Measurements from ENCODE around the gene TCFL5.
A peak's percentile ranks its signal among the peaks of the same experiment; 100 is the strongest.

The TCFL5 gene

GRCh38 chr20:62841705-62842212 is 19.9 kb downstream of the TCFL5 start:
- no peak for DNase-seq (ENCODE audit: low read depth)
- no peak overlapping the region for H3K4me3 ChIP-seq (ENCODE audit: low read depth, low read length)
- no peak for TF ChIP-seq POLR2A (IDR thresholded peaks at IDR 0.05; ENCODE audit: extremely low read depth, insufficient read length)
- TF ChIP-seq CTCF (IDR thresholded peaks at IDR 0.05; ENCODE audit: low read depth, low read length) = no peak
- no peak for TF ChIP-seq MYC (IDR thresholded peaks at IDR 0.05; ENCODE audit: low read depth, low read length)
- no peak for TF ChIP-seq MAX (IDR thresholded peaks at IDR 0.05; ENCODE audit: low read depth, low read length)

GRCh38 chr20:62840244-62841197 is 21.1 kb downstream of the TCFL5 start:
- no peak overlapping the region for H3K4me3 ChIP-seq (ENCODE audit: low read depth, low read length)
- no peak for TF ChIP-seq MAX (IDR thresholded peaks at IDR 0.05; ENCODE audit: low read depth, low read length)
- no peak for TF ChIP-seq CTCF (IDR thresholded peaks at IDR 0.05; ENCODE audit: low read depth, low read length)
- TF ChIP-seq MYC (IDR thresholded peaks at IDR 0.05; ENCODE audit: low read depth, low read length) = no peak
- no peak for TF ChIP-seq POLR2A (IDR thresholded peaks at IDR 0.05; ENCODE audit: extremely low read depth, insufficient read length)
- no peak for DNase-seq (ENCODE audit: low read depth)

- TF ChIP-seq MYC (IDR thresholded peaks at IDR 0.05; ENCODE audit: low read depth, low read length) (no peak), CTCF (IDR thresholded peaks at IDR 0.05; ENCODE audit: low read depth, low read length) (no peak), POLR2A (IDR thresholded peaks at IDR 0.05; ENCODE audit: extremely low read depth, insufficient read length) (no peak), MAX (IDR thresholded peaks at IDR 0.05; ENCODE audit: low read depth, low read length) (no peak)
- no peak for DNase-seq (ENCODE audit: low read depth)
- H3K4me3 ChIP-seq (ENCODE audit: low read depth, low read length) = no peak overlapping the region
Observed at GRCh38 chr20:62839816-62840215, 21.8 kb downstream of the TCFL5 start.

- TF ChIP-seq MYC (IDR thresholded peaks at IDR 0.05; ENCODE audit: low read depth, low read length) = no peak
- no peak for TF ChIP-seq MAX (IDR thresholded peaks at IDR 0.05; ENCODE audit: low read depth, low read length)
- no peak for TF ChIP-seq CTCF (IDR thresholded peaks at IDR 0.05; ENCODE audit: low read depth, low read length)
- no peak for TF ChIP-seq POLR2A (IDR thresholded peaks at IDR 0.05; ENCODE audit: extremely low read depth, insufficient read length)
- DNase-seq (ENCODE audit: low read depth) = no peak
- H3K4me3 ChIP-seq (ENCODE audit: low read depth, low read length) = no peak overlapping the region
Observed at GRCh38 chr20:62839261-62839660, 22.4 kb downstream of the TCFL5 start.

- no peak for TF ChIP-seq CTCF (IDR thresholded peaks at IDR 0.05; ENCODE audit: low read depth, low read length)
- TF ChIP-seq POLR2A (IDR thresholded peaks at IDR 0.05; ENCODE audit: extremely low read depth, insufficient read length) = no peak
- TF ChIP-seq MAX (IDR thresholded peaks at IDR 0.05; ENCODE audit: low read depth, low read length) = no peak
- TF ChIP-seq MYC (IDR thresholded peaks at IDR 0.05; ENCODE audit: low read depth, low read length) = no peak
- H3K4me3 ChIP-seq (ENCODE audit: low read depth, low read length) = no peak overlapping the region
- DNase-seq (ENCODE audit: low read depth) = peak; percentile 78
Observed at GRCh38 chr20:62838128-62838891, 23.3 kb downstream of the TCFL5 start.
